ENCODE results near the gene SUGP1.

DNA sequence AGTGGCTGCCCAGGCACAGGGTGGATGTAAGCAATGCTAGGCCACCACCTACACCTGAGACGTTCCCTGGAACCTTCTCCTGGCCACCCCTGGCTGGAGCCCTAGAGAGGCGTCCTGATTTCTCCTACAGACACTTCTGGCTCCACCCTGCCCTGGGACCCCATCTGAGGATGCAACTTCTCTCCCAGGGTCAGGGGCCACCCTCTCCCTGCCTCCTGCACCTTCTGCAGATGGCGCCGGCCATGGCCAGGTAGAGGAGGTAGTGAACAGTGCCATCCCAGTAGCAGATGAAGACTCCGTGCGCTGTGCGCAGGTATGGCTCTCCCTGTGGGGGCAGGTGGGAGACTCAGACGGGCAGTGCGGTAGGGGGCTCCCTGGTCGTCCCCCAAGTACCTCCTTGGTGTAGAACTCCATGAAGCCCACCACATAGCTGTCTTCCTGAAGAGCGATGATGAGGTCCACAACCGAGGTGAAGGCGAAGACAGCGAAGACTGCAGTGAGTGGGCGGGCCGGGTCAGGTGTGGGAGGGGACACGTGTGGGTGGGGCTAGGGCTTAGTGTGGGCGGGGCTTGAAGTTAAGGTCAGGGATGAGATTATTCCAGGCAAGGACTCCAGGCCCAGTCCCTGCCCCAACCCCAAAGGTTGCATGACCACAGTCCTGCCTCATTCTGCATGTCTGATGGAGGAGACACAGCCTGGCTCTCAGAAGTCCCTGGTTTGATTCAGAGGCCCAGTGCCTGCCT, 50.2 kb downstream of the SUGP1 start:
- TF ChIP-seq, protein P1, sequence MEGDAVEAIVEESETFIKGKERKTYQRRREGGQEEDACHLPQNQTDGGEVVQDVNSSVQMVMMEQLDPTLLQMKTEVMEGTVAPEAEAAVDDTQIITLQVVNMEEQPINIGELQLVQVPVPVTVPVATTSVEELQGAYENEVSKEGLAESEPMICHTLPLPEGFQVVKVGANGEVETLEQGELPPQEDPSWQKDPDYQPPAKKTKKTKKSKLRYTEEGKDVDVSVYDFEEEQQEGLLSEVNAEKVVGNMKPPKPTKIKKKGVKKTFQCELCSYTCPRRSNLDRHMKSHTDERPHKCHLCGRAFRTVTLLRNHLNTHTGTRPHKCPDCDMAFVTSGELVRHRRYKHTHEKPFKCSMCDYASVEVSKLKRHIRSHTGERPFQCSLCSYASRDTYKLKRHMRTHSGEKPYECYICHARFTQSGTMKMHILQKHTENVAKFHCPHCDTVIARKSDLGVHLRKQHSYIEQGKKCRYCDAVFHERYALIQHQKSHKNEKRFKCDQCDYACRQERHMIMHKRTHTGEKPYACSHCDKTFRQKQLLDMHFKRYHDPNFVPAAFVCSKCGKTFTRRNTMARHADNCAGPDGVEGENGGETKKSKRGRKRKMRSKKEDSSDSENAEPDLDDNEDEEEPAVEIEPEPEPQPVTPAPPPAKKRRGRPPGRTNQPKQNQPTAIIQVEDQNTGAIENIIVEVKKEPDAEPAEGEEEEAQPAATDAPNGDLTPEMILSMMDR (IDR thresholded peaks at IDR 0.05; ENCODE audit: insufficient read depth, low read depth, low read length), result no peak
- no peak for TF ChIP-seq EZH2 (IDR thresholded peaks at IDR 0.05; ENCODE audit: insufficient read depth, low read length)

Measured in astrocyte (in vitro differentiated cells and primary cell).